Adrenal gland (tissue), 5 donors: ENCODE data around the gene LRBA.

Experiments used
- POLR2A ChIP-seq, 2 donors: fragments of 450-650 bp; IDR thresholded peaks; one replicate each; pipeline ENCODE4 v1.6.1; 2017; ENCODE audit warnings: antibody characterized with exemption in 2 of 2, mild to moderate bottlenecking in 2 of 2, moderate library complexity in 1 of 2
- TF ChIP-seq, protein P1 (sequence below), 6 experiments: fragments of 450-650 bp in 4 of 6; fragments of 200-600 bp in 2 of 6; sonication (generic) in 1 of 6; IDR thresholded peaks; 1 replicate in 5 of 6; 2 replicates in 1 of 6; pipeline versions ENCODE4 v1.5.1 to v1.8.0; 2016 to 2021; ENCODE audit warnings: antibody characterized with exemption in 6 of 6, mild to moderate bottlenecking in 2 of 6, moderate library complexity in 1 of 6
- donor health status: DM: no; HTN: no; CAD: no.

DNA sequence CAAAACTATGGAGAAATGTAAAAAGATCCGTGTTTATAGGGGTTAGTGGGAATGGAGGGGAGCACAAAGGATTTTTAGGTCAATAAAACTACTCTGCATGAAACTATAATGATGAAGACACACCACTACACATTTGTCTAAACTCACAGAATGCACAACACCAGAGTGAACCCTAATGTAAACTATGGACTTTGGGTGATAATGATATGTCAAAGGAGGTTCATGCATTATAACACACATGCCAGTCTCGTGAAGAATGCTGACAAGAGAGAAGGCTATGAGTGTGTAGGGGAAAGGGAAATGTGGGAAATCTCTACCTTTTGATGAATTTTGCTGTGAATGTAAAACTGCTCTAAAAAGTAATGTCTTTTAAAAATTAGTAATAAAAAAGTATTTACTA is 249.9 kb downstream of the LRBA start:
- TF ChIP-seq, protein P1, sequence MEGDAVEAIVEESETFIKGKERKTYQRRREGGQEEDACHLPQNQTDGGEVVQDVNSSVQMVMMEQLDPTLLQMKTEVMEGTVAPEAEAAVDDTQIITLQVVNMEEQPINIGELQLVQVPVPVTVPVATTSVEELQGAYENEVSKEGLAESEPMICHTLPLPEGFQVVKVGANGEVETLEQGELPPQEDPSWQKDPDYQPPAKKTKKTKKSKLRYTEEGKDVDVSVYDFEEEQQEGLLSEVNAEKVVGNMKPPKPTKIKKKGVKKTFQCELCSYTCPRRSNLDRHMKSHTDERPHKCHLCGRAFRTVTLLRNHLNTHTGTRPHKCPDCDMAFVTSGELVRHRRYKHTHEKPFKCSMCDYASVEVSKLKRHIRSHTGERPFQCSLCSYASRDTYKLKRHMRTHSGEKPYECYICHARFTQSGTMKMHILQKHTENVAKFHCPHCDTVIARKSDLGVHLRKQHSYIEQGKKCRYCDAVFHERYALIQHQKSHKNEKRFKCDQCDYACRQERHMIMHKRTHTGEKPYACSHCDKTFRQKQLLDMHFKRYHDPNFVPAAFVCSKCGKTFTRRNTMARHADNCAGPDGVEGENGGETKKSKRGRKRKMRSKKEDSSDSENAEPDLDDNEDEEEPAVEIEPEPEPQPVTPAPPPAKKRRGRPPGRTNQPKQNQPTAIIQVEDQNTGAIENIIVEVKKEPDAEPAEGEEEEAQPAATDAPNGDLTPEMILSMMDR (IDR thresholded peaks at IDR 0.05) = no peak
- TF ChIP-seq POLR2A (IDR thresholded peaks at IDR 0.05) = no peak
